H54 (cell line): Measurements from ENCODE around the gene AMHR2.
"Not testable (repeated sequence)": the region's sequence is repeated elsewhere in the genome, so short reads cannot be mapped to it uniquely, and the experiment has no call there.

Experiments used
- DNase-seq: peaks from one replicate; pipeline ENCODE4 v3.0.0; 2011; ENCODE audit warnings: low spot score, mixed read lengths; ENCODE audit not compliant: insufficient read length
- FAIRE-seq: peaks from 3 replicates; lab custom pipeline; 2011; peaks lifted over from hg19 to GRCh38; lab: Jason Lieb, UNC
- POLR2A ChIP-seq: IDR thresholded peaks from 2 replicates; pipeline ENCODE4 v1.6.1; 2011; ENCODE audit warnings: low read depth, mild to moderate bottlenecking, low read length

The AMHR2 gene

DNA sequence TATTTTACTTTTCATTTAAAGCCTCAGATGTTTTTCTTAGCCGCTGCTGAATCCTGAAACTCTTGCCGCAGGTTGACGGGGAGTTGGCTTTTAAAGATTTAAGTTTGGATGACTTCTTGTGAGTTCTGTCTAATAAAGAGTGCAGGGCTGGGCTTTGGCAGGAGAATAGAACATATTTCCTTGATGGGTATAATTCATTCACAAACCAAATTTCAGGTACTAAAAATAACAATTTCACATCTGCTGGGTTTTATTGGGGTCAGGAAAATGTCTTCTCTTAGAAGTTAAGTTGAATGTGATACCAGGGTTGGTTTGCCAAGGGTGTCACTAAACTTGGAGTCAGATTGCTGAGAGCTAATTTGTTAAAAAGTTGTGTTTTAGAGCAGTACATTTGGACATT lies 34.0 kb upstream of the AMHR2 start:
- DNase-seq (no peak), FAIRE-seq (no peak)
- TF ChIP-seq POLR2A = no peak

DNA sequence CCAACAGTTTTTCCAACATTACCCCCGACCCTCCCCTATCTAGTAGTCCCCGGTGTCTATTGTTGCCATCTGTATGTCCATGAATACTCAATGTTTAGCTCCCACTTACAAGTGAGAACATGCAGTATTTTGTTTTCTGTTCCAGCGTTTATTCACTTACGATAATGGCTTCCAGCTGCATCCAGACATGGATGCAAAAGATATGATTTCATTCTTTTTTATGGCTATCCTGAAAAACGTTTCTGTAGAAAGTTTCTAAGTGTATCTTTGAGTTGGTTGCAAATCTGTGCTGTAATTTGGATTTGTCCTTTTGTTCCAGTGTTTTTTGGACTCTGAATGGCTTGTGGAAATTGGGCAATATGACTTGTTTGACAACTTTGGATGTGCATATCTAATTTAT lies 31.9 kb upstream of the AMHR2 start:
- no peak for DNase-seq
- FAIRE-seq = no peak
- no peak for TF ChIP-seq POLR2A

DNA sequence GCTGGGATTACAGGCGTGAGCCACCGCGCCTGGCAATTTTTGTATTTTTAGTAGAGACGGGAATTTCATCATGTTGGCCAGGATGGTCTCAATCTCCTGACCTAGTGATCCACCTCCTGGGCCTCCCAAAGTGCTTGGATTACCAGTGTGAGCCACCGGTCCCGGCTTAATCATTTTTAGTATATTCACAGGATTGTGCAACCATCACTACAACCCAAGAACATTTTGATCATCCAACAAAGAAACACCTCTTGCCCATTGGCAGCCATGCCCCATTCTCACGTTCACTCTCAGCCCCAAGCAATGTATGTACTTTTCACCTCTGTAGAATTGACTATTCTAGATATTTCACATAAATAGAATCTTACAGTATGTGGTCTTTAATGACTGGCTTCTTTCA lies 23.8 kb upstream of the AMHR2 start:
- no peak for TF ChIP-seq POLR2A
- no peak for FAIRE-seq
- no peak for DNase-seq

DNA sequence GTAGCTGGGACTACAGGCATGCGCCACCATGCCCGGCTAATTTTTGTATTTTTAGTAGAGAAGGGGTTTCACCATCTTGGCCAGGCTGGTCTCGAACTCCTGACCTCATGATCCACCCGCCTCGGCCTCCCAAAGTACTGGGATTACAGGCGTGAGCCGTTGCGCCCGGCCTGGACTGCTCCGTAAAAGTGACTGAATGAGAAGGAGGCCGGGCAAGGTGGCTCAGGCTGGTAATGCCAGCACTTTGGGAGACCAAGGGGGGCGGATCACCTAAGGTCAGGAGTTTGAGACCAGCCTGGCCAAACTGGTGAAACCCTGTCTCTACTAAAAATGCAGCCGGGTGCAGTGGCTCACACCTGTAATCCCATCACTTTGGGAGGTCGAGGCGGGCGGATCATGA lies 21.3 kb upstream of the AMHR2 start:
- not testable (repeated sequence) for DNase-seq, FAIRE-seq

DNA sequence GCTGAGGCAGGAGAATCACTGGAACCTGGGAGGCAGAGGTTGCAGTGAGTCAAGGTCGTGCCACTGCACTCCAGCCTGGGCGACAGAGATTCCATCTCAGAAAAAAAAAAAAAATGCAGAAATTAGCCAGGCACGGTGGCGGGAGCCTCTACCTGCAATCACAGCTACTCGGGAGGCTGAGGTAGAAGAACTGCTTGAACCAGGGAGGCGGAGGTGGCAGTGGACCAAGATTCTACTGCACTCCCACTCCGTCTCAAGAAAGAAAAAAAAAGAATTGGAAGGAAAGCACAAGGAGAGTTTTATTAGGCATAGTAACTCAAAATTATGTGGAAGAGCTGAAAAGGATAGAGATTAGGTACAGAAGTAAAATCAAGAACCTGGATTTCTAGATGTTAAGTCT lies 20.8 kb upstream of the AMHR2 start:
- DNase-seq (no peak), FAIRE-seq (no peak)
- TF ChIP-seq POLR2A = no peak

DNA sequence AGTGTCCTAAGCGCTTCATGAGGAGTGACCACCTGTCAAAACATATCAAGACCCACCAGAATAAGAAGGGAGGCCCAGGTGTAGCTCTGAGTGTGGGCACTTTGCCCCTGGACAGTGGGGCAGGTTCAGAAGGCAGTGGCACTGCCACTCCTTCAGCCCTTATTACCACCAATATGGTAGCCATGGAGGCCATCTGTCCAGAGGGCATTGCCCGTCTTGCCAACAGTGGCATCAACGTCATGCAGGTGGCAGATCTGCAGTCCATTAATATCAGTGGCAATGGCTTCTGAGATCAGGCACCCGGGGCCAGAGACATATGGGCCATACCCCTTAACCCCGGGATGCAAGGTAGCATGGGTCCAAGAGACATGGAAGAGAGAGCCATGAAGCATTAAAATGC lies 12.7 kb upstream of the AMHR2 start:
- DNase-seq (no peak), FAIRE-seq (no peak)
- TF ChIP-seq POLR2A = no peak

DNA sequence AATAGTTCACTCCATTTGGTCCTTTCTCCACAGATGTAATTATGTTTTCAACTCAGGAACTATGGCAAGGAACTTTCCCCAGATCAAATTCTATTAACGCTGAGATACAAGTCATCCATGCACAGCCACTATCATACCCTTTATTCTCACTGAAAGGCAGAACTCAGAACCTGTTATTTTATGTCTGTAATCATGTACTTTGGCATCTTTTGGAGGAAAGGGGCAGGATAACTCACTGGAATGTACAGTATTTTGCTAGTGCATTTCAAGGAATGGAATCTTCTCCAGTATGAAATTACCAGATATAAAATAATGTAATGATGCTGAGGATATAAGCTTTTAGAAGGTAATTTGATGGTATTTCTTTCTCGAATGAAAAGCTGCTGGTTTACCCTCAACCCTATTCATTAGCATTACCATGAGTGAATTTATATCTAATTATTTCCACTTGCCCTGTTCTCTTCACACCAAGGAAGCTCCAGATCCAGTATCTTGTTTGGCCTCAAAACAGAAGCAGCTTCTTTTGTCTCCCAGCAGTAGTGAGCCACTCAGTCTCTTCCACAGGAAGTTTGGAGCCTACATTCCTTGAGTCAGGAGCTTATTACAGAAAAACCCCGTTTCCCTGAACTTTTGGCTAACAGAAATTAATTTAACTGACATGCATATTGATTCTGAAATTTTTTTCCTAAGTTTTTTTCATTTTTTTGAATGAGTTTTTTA lies 10.0 kb upstream of the AMHR2 start:
- no peak for TF ChIP-seq POLR2A
- DNase-seq (no peak), FAIRE-seq (no peak)

DNA sequence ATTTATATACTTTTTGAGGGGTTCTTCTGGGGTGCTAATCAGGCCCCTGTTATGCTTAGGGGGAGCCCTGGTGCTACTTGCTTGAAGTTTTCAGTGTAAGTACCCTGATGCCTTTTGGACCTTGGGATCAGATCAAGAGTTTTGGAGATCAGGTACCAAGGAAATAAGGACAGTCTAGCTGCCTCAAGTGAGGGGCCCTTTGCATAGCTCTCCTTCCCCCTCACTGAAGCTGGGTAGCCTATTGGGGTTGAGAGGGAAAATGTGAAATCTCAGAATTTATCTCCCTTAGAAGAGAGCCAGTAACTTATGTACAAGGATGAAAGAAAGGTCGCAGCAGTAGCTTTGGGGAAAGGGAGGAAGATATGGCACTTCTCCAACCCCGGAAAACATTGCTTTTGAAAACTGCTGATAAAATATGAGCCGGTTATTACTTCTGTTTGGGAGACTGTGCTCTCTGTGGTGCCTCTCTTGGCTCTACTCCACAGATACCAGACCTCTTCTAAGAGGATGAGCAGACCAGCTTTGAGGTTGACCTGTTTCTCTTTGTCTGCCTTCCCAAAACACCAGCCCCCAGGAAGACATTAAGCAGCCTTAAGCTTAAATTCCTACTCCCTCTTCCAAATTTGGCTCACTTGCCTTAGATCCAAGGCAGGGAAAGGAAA lies 8.8 kb upstream of the AMHR2 start:
- no peak for FAIRE-seq
- no peak for DNase-seq
- no peak for TF ChIP-seq POLR2A

DNA sequence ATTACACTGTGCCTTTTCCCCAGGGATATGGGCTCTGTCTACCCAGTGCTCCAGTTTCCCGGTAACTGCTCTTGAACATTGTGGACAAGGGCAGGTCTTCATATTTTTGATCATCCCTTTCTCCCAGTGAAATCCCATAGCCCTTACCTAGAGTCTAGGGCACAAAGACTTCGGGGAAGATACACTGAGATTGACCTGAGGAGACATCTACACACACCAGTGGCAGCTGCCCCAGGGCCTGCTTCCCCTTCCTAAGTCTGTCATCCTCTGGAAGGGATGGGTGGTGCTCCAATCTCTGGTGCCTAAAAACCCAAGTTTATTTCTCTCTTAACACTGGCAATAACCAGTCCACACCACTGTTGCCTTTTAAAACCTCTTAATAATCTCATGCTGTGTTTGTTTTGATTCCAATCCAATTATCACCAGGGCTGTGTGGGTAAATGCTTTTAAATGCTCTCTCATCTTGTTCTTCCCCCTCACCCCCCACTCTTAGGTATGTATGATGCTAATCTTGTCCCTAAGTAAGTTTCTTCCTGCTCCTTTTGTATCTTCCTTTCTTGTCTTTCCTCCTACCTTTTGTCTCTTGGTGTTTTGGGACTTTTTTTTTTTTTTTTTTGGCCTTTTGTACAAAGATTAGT lies 7.8 kb upstream of the AMHR2 start:
- not testable (repeated sequence) for FAIRE-seq, DNase-seq

DNA sequence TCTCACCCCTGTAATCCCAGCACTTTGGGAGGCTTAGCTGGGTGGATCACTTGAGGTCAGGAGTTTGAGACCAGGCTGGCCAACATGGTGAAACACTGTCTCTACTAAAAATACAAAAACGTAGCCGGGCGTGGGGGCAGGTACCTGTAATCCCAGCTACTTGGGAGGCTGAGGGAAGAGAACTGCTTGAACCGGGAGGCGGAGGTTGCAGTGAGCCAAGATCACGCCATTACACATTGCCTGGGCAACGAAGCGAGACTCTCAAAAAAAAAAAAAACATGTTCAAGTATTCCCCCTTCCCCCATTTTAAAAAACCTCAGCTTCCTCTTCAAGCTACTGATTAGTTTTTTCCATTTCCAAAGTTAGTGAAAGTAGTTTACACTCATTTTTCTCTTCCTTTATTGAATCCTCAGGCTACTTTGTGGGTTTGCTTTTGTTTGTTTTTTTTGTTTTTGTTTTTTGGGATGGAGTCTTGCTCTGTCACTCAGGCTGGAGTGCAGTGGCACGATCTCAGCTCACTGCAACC lies 6.3 kb upstream of the AMHR2 start:
- DNase-seq, FAIRE-seq: not testable (repeated sequence)

DNA sequence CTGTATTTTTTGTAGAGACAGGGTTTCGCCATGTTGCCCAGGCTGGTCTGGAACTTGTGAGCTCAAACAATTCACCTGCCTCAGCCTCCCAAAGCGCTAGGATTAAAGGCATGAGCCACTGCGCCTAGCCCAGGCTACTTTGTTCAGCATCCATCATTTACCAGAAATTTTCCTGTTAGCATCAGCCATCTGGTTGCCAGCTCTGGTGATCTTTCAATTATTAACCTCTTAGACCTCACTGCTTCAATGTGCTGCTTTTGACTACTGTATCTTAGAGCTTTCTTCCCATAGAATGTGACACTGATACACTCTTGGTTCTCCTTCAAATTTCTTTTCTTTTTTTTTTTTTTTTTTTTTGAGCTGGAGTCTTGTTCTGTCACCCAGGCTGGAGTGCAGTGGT lies 5.4 kb upstream of the AMHR2 start:
- DNase-seq (no peak), FAIRE-seq (no peak)
- TF ChIP-seq POLR2A = no peak

DNA sequence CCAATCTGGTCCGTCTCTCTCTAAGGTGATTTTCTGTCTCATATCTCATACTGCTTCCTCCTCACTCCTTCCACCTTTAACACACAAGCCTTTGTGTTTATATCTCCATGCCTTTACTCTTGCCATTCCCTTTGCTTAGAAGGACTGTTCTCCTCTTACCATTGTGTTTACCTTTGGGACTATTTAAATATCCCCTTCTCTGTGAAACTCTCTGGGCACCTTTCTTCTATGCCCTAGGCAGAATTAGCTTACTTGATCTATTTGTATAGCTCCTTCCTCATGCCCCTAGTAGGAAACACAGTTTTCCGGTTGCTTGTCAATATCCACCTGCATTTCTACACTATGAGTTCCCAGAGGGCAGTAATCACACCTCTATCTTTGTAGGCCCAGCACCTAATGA lies 3.9 kb upstream of the AMHR2 start:
- no peak for FAIRE-seq
- no peak for TF ChIP-seq POLR2A
- DNase-seq = no peak

DNA sequence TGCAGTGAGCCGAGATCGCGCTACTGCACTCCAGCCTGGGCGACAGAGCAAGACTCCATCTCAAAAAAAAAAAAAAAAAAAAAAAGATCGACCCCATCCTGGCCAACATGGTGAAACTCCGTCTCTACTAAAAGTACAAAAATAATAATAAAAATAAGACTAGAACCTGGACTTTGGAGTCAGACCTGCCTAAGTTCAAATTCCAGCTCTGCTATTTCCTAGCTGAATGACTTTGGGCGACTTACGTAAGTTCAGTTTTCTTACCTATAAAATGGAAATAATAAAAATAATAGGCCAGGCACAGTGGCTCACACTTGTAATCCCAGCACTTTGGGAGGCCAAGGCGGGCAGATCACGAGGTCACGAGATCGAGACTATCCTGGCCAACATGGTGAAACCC lies 1.4 kb upstream of the AMHR2 start:
- not testable (repeated sequence) for FAIRE-seq, DNase-seq

DNA sequence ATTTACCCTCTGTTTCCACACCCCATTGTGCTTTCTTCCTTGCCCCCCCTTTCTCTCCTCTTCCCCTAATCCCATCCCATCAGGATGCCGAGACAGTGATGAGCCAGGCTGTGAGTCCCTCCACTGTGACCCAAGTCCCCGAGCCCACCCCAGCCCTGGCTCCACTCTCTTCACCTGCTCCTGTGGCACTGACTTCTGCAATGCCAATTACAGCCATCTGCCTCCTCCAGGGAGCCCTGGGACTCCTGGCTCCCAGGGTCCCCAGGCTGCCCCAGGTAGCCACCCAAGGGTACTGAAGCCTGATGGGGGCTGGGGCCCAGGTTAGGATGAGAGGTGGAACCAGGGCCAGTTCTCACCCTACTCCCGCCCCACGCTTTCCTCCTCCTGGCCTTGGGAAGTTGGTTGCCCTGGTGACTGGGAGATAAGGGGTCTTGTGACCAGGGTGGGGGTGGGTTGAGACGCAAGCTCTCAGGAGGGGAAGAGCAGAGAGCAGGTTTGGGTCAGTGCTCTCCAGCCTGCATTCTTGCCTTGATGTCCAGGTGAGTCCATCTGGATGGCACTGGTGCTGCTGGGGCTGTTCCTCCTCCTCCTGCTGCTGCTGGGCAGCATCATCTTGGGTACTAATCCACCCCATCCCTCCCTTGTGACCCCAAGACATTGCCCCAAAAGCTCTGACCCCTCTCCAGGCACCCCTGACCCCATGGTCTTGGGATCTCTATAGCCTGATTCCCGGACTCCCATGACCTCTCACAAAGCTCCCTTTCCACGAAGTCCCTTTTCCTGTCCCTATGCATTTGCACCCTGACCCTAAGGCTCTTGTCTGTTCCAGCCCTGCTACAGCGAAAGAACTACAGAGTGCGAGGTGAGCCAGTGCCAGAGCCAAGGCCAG lies 1.2 kb downstream of the AMHR2 start:
- no peak for FAIRE-seq
- TF ChIP-seq POLR2A = no peak
- no peak for DNase-seq
